ENCODE data around the gene CRADD.
"Not testable (repeated sequence)": the region's sequence is repeated elsewhere in the genome, so short reads cannot be mapped to it uniquely, and the experiment has no call there.

The CRADD gene

GRCh38 chr12:93708952-93709351 lies 31.8 kb downstream of the CRADD start:
- no peak for DNase-seq

- DNase-seq, result no peak
Observed at GRCh38 chr12:93709386-93709785, 32.2 kb downstream of the CRADD start.

GRCh38 chr12:93710574-93710926 lies 33.4 kb downstream of the CRADD start:
- DNase-seq, result no peak

- not testable (repeated sequence) for DNase-seq
Observed at GRCh38 chr12:93711502-93711901, 34.3 kb downstream of the CRADD start.

GRCh38 chr12:93712200-93712599 lies 35.0 kb downstream of the CRADD start:
- DNase-seq, result no peak

GRCh38 chr12:93713060-93713459 lies 35.9 kb downstream of the CRADD start:
- DNase-seq, result peak; percentile 60

GRCh38 chr12:93713800-93714199 lies 36.6 kb downstream of the CRADD start:
- DNase-seq, result no peak

GRCh38 chr12:93714382-93714781 lies 37.2 kb downstream of the CRADD start:
- DNase-seq, result no peak

- DNase-seq, result no peak
Observed at GRCh38 chr12:93719710-93720109, 42.5 kb downstream of the CRADD start.

- no peak for DNase-seq
Observed at GRCh38 chr12:93720559-93720958, 43.4 kb downstream of the CRADD start.

- no peak for DNase-seq
Observed at GRCh38 chr12:93722179-93722578, 45.0 kb downstream of the CRADD start.

GRCh38 chr12:93722835-93723567 lies 45.8 kb downstream of the CRADD start:
- no peak for DNase-seq

GRCh38 chr12:93723568-93723930 lies 46.4 kb downstream of the CRADD start:
- DNase-seq, result no peak

- no peak for DNase-seq
Observed at GRCh38 chr12:93725531-93725930, 48.4 kb downstream of the CRADD start.

- DNase-seq, result no peak
Observed at GRCh38 chr12:93727195-93727811, 50.1 kb downstream of the CRADD start.

GRCh38 chr12:93727911-93728310 lies 50.7 kb downstream of the CRADD start:
- no peak for DNase-seq

GRCh38 chr12:93729934-93730333 lies 52.8 kb downstream of the CRADD start:
- DNase-seq, result no peak

- no peak for DNase-seq
Observed at GRCh38 chr12:93733358-93733757, 56.2 kb downstream of the CRADD start.

- DNase-seq, result no peak
Observed at GRCh38 chr12:93733928-93734327, 56.8 kb downstream of the CRADD start.

GRCh38 chr12:93734784-93735183 lies 57.6 kb downstream of the CRADD start:
- DNase-seq, result no peak

- peak; percentile 48 for DNase-seq
Observed at GRCh38 chr12:93736640-93737178, 59.5 kb downstream of the CRADD start.

- DNase-seq, result no peak
Observed at GRCh38 chr12:93737457-93738198, 60.5 kb downstream of the CRADD start.

- peak; percentile 50 for DNase-seq
Observed at GRCh38 chr12:93738199-93739058, 61.3 kb downstream of the CRADD start.
